Lower leg skin (tissue), 4 donors: Measurements from ENCODE around the gene RPN2. TPM values are rescaled to one million over a fixed set of nuclear protein-coding genes. Genes with fewer than 3 reads are reported as not detected.

Source experiments
- DNase-seq, 2 donors: peaks; one replicate each; pipeline ENCODE4 v3.0.0-alpha.2; 2019; ENCODE audit warnings: low spot score in 2 of 2
- H3K4me3 ChIP-seq: fragments of 200-600 bp; sonication (generic); 2 replicates; pipeline ENCODE4 v1.5.1; 2017; ENCODE audit warnings: mild to moderate bottlenecking, low read depth; ENCODE audit not compliant: poor library complexity, severe bottlenecking
- POLR2A ChIP-seq, 2 donors: fragments of 450-650 bp; IDR thresholded peaks; one replicate each; pipeline ENCODE4 v1.6.1; 2016 to 2017; ENCODE audit warnings: antibody characterized with exemption in 2 of 2, mild to moderate bottlenecking in 1 of 2, moderate library complexity in 1 of 2
- WGBS, 2 donors: methylation state at CpG; one replicate each; pipeline ENCODE4 v1.1.5; 2018; 5-methylcytosine and 5-hydroxymethylcytosine counted together
- intact Hi-C: fragments of 100-400 bp; cut with DNase I; formaldehyde crosslinking; loops from one replicate; pipeline ENCODE4 v1.15.0; 2023; ENCODE audit warnings: low total_unique reads
- total RNA-seq, 4 donors: library from RNA; depleted of rRNA; stranded (reverse); fragments of >200 nt; gene quantifications; one replicate each; pipeline ENCODE4 v1.1.0, GENCODE V29; 2016
- TF ChIP-seq, protein P1 (sequence below), 3 donors: fragments of 450-650 bp; IDR thresholded peaks; one replicate each; pipeline ENCODE4 v1.5.1; 2016; ENCODE audit warnings: antibody characterized with exemption in 3 of 3, mild to moderate bottlenecking in 3 of 3, moderate library complexity in 2 of 3

The RPN2 gene
- total RNA-seq, 4 donors from 2014 or later: 76.0 to 128 (median 102) TPM

DNA sequence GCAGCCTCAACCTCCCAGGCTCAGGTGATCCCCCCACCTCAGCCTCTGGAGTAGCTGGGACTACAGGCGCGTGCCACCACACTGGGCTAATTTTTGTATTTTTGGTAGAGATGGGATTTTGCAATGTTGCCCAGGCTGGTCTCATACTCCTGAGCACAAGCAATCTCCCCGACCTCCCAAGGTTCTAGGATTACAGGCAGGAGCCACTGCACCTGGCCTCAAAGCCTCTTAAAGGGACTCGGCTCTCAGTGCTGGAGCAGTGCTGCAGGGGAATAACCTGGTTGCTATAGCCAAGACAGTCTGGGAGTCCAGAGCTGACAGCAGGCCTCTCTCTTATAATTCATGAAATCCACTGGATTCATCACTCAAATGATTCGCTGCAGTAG, 65.4 kb downstream of the RPN2 start:
- WGBS, 2 donors: 75 to 76% methylated on average over 5 of the region's 5 CpGs
- no peak for TF ChIP-seq POLR2A (IDR thresholded peaks at IDR 0.05)
- TF ChIP-seq, protein P1, sequence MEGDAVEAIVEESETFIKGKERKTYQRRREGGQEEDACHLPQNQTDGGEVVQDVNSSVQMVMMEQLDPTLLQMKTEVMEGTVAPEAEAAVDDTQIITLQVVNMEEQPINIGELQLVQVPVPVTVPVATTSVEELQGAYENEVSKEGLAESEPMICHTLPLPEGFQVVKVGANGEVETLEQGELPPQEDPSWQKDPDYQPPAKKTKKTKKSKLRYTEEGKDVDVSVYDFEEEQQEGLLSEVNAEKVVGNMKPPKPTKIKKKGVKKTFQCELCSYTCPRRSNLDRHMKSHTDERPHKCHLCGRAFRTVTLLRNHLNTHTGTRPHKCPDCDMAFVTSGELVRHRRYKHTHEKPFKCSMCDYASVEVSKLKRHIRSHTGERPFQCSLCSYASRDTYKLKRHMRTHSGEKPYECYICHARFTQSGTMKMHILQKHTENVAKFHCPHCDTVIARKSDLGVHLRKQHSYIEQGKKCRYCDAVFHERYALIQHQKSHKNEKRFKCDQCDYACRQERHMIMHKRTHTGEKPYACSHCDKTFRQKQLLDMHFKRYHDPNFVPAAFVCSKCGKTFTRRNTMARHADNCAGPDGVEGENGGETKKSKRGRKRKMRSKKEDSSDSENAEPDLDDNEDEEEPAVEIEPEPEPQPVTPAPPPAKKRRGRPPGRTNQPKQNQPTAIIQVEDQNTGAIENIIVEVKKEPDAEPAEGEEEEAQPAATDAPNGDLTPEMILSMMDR (IDR thresholded peaks at IDR 0.05): no peak
- no peak overlapping the region for H3K4me3 ChIP-seq
- no peak for DNase-seq
- intact Hi-C loops: no loop called here

DNA sequence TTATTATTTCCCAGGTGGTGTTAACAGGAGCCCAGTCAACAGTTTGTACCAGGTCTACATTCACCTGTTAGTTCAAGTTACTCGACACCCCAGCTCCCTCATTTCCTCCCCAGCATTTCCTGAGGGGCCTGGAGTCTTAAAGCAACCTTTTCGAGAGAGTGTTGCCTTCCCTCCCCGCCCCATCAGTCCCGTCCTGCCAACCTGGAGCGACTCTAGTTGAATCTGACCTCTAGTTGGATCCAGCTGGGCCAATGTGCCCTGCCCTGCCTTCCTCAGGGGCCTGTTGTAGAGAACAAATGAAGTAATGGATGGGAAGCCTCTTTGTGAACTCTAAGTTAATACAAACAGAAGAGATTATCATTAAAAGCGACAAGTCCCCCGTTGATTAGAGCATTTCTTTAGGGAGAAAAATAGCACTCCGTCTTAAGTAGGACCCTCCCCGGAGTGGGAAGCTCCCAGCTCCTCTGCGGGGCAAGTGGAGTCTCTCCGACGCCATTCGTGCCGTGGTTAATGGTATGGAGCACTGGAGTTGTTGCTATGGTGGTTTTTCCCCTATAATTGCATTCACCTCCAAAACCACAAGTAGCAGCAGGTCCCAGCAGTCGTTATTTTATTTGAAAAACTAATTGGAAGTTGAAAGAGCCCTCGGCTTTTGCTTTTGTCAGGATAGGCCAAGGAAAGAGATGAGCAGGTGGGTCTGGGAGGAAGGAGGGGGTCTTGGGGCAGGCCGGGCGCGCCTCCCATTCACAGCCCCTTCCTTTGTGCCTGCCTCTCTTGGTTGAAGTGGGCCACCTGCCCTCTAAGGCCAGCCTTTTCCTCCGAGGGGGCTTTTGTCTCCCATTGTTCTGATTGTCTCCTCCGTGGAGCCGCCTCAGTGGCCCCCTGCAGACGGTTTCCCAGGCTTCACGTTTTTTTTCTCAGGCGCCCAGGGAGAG, 66.4 kb downstream of the RPN2 start:
- 84 to 86% methylated on average over 25 of the region's 25 CpGs for WGBS, 2 donors
- TF ChIP-seq, protein P1 (IDR thresholded peaks at IDR 0.05): no peak
- no peak for TF ChIP-seq POLR2A (IDR thresholded peaks at IDR 0.05)

DNA sequence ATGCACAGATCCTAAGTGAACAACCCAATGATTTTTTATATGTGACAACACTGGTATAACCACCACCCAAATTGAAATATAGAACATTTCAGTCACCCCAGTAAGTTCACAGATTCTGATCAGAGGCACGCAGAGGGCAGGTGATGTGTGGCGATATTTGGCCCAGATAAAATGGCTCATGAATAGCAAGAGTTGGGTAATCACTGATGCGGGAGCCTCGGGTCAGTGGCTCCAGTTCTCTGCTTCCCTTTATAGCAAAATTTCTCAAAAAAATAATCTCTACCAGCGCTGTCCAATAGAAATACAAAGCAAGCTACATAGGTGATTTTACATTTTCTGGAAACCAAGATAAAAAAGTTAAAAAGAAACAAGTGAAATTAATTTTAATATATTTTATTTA, 67.6 kb downstream of the RPN2 start:
- WGBS, 2 donors: 93 to 94% methylated on average over 5 of the region's 5 CpGs
- H3K4me3 ChIP-seq: no peak overlapping the region
- no peak for DNase-seq
- TF ChIP-seq, protein P1 (IDR thresholded peaks at IDR 0.05): no peak
- no peak for TF ChIP-seq POLR2A (IDR thresholded peaks at IDR 0.05)
- intact Hi-C loops: no loop called here

More for the DNA sequence above, 66.4 kb downstream of the RPN2 start:
- no peak overlapping the region for H3K4me3 ChIP-seq
- intact Hi-C loops: no loop called here
- no peak for DNase-seq

DNA sequence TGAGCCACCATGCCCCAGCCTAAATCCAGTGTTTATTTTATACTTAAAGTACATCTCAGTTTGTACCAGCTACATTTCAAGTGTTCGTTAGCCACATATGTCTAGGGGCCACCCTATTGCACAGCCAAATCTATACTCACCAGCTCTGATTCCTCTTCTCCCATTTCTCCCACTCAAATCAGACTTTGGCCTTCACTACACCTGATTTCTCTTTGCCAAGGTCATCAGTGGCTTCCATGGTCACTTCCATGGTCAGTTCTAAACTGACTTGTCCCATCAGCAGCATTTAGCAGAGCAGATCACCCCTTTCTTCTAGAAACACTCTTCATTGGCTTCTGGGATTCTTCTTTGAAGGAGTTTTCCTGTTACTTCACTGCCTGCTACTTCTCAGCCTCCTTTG, 68.4 kb downstream of the RPN2 start:
- H3K4me3 ChIP-seq: no peak overlapping the region
- 95 to 97% methylated on average over 1 of the region's 1 CpG for WGBS, 2 donors
- intact Hi-C loops: no loop called here
- TF ChIP-seq, protein P1 (IDR thresholded peaks at IDR 0.05): no peak
- TF ChIP-seq POLR2A (IDR thresholded peaks at IDR 0.05): no peak
- no peak for DNase-seq

DNA sequence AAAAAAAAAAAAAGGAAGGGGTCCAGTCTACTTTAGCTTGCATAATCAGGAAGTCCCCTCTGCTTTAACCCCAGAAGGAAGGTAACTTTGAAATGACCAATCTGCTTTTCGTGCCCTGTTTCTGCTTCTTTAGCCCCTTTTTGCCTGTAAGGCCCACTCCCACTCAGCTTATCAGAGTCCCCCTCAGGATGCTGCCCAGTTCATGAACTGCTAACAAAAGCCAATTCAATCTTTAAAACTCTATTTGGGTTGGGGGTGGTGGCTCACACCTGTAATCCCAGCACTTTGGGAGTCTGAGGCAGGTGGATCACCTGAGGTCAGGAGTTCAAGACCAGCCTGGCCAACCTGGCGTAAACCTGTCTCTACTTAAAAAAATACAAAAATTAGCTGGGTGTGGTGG, 70.2 kb downstream of the RPN2 start:
- intact Hi-C loops: no loop called here
- 92% methylated on average over 2 of the region's 2 CpGs for WGBS, 2 donors
- DNase-seq: no peak

More for the DNA sequence above, 70.2 kb downstream of the RPN2 start:
- TF ChIP-seq POLR2A (IDR thresholded peaks at IDR 0.05): no peak
- TF ChIP-seq, protein P1 (IDR thresholded peaks at IDR 0.05): no peak
- H3K4me3 ChIP-seq: no peak overlapping the region
